ENCODE measurements around the gene ZMIZ1. TPM values are rescaled to one million over a fixed set of nuclear protein-coding genes. Genes with fewer than 3 reads are reported as not detected.

Gene ZMIZ1
- total and polyA plus RNA-seq, 4 donors: 3.9 to 19.1 (median 9.8) TPM

GRCh38 chr10:79161557-79161956 is 92.8 kb downstream of the ZMIZ1 start:
- WGBS: 68% methylated on average over 5 of the region's 5 CpGs
- Histone ChIP-seq H3K4me3 (ENCODE audit: low read depth in 1 of 3, low read length in 3 of 3) (no peak overlapping the region), H3K9ac (ENCODE audit: low read depth in 1 of 2, low read length in 2 of 2) (no peak overlapping the region), H3K9me3 (ENCODE audit: control insufficient read depth in 4 of 4, low read length in 3 of 4) (no peaks in the 10 kb centered on the region), H3K27ac (ENCODE audit: low read depth in 1 of 2, low read length in 2 of 2) (no peak overlapping the region), H3K4me1 (ENCODE audit: control insufficient read depth in 4 of 4, insufficient read depth in 4 of 4, low read length in 3 of 4) (peaks cover 25 to 52% (median 39%) of the 10 kb centered on the region in 4 donors), H3K27me3 (ENCODE audit: control insufficient read depth in 4 of 4, insufficient read depth in 4 of 4, low read length in 3 of 4) (no peaks in the 10 kb centered on the region), H3K36me3 (ENCODE audit: control insufficient read depth in 4 of 4, insufficient read depth in 3 of 4, low read depth in 1 of 4, low read length in 3 of 4) (peaks cover 0 to 5% (median 2%) of the 10 kb centered on the region in 4 donors)
- TF ChIP-seq FOXA1 (IDR thresholded peaks at IDR 0.05) (no peak), ZBTB33 (IDR thresholded peaks at IDR 0.05) (no peak), HNF4G (IDR thresholded peaks at IDR 0.05) (no peak), RXRA (IDR thresholded peaks at IDR 0.05) (no peak), SP1 (IDR thresholded peaks at IDR 0.05) (no peak), REST (IDR thresholded peaks at IDR 0.05) (no peak), TAF1 (conservative IDR thresholded peaks at IDR 0.05) (no peak), GABPA (IDR thresholded peaks at IDR 0.05 in 1 of 2, conservative IDR thresholded peaks at IDR 0.05 in 1 of 2) (no peak), EGR1 (IDR thresholded peaks at IDR 0.05; ENCODE audit: low read depth in 2 of 2) (no peak), RAD21 (IDR thresholded peaks at IDR 0.05) (no peak), HNF4A (conservative IDR thresholded peaks at IDR 0.05) (no peak), FOXA2 (IDR thresholded peaks at IDR 0.05) (no peak), NR2F2 (IDR thresholded peaks at IDR 0.05) (no peak), YY1 (IDR thresholded peaks at IDR 0.05) (no peak), CTCF (IDR thresholded peaks at IDR 0.05; ENCODE audit: low read depth, low read length, missing input control) (no peak), ATF3 (IDR thresholded peaks at IDR 0.05) (no peak)
- DNase-seq (ENCODE audit: low spot score): no peak

GRCh38 chr10:79162022-79162421 is 93.3 kb downstream of the ZMIZ1 start:
- H3K36me3 ChIP-seq (ENCODE audit: control insufficient read depth in 4 of 4, insufficient read depth in 3 of 4, low read depth in 1 of 4, low read length in 3 of 4): peaks cover 0 to 8% (median 4%) of the 10 kb centered on the region in 4 donors
- no peaks in the 10 kb centered on the region for H3K9me3 ChIP-seq (ENCODE audit: control insufficient read depth in 4 of 4, low read length in 3 of 4)
- H3K9ac ChIP-seq (ENCODE audit: low read depth in 1 of 2, low read length in 2 of 2): no peak overlapping the region
- WGBS: 96% methylated on average over 12 of the region's 12 CpGs
- peaks cover 24 to 47% (median 36%) of the 10 kb centered on the region in 4 donors for H3K4me1 ChIP-seq (ENCODE audit: control insufficient read depth in 4 of 4, insufficient read depth in 4 of 4, low read length in 3 of 4)
- no peak for DNase-seq (ENCODE audit: low spot score)
- H3K4me3 ChIP-seq (ENCODE audit: low read depth in 1 of 3, low read length in 3 of 3): no peak overlapping the region
- no peaks in the 10 kb centered on the region for H3K27me3 ChIP-seq (ENCODE audit: control insufficient read depth in 4 of 4, insufficient read depth in 4 of 4, low read length in 3 of 4)
- H3K27ac ChIP-seq (ENCODE audit: low read depth in 1 of 2, low read length in 2 of 2): no peak overlapping the region
- no peak for TF ChIP-seq REST (IDR thresholded peaks at IDR 0.05)
- TF ChIP-seq YY1 (IDR thresholded peaks at IDR 0.05): no peak
- TF ChIP-seq GABPA (IDR thresholded peaks at IDR 0.05 in 1 of 2, conservative IDR thresholded peaks at IDR 0.05 in 1 of 2): no peak
- TF ChIP-seq SP1 (IDR thresholded peaks at IDR 0.05): no peak
- no peak for TF ChIP-seq FOXA2 (IDR thresholded peaks at IDR 0.05)
- TF ChIP-seq MAX (IDR thresholded peaks at IDR 0.05): no peak
- no peak for TF ChIP-seq TAF1 (conservative IDR thresholded peaks at IDR 0.05)
- TF ChIP-seq NR2F2 (IDR thresholded peaks at IDR 0.05): no peak
- TF ChIP-seq RAD21 (IDR thresholded peaks at IDR 0.05): no peak
- no peak for TF ChIP-seq EGR1 (IDR thresholded peaks at IDR 0.05; ENCODE audit: low read depth in 2 of 2)
